Stimulated activated CD8-positive, alpha-beta memory T cell treated with anti-CD3 and anti-CD28 coated beads, Interleukin-2, amount 100 ng/mL, for 48 hours (primary cell): Measurements from ENCODE around the gene RHNO1.

Experiments
- DNase-seq, 2 donors: peaks; one replicate each; pipeline ENCODE4 v3.0.0-alpha.2; 2020; ENCODE audit warnings: low read depth in 2 of 2

The RHNO1 gene

GRCh38 chr12:2900642-2901041 lies 23.6 kb downstream of the RHNO1 start:
- no peak for DNase-seq

GRCh38 chr12:2902272-2902880 lies 25.4 kb downstream of the RHNO1 start:
- no peak for DNase-seq

GRCh38 chr12:2904260-2904659 lies 27.2 kb downstream of the RHNO1 start:
- no peak for DNase-seq

GRCh38 chr12:2912216-2912575 lies 35.2 kb downstream of the RHNO1 start:
- DNase-seq, result no peak

GRCh38 chr12:2919249-2919648 lies 42.2 kb downstream of the RHNO1 start:
- no peak for DNase-seq

GRCh38 chr12:2922329-2922728 lies 45.3 kb downstream of the RHNO1 start:
- DNase-seq, result no peak

- DNase-seq, result no peak
These were observed 46.0 kb downstream of the RHNO1 start for GRCh38 chr12:2923057-2923456.

GRCh38 chr12:2924019-2924418 lies 47.0 kb downstream of the RHNO1 start:
- no peak for DNase-seq

- no peak for DNase-seq
These were observed 48.4 kb downstream of the RHNO1 start for GRCh38 chr12:2925322-2925995.

GRCh38 chr12:2930865-2931264 lies 53.8 kb downstream of the RHNO1 start:
- DNase-seq, result no peak

GRCh38 chr12:2933586-2933985 lies 56.6 kb downstream of the RHNO1 start:
- DNase-seq, result no peak

- no peak for DNase-seq
These were observed 57.3 kb downstream of the RHNO1 start for GRCh38 chr12:2934371-2934770.

- no peak for DNase-seq
These were observed 59.3 kb downstream of the RHNO1 start for GRCh38 chr12:2936301-2936700.

GRCh38 chr12:2937500-2937899 lies 60.5 kb downstream of the RHNO1 start:
- no peak for DNase-seq
